GM12878 (cell line): Measurements from ENCODE around the gene IL1RAP. TPM values are rescaled to one million over a fixed set of nuclear protein-coding genes. Genes with fewer than 3 reads are reported as not detected.

Experiments
- ATAC-seq: fragments of 200-7000 bp; cut with Tn5 transposase; 3 replicates; pipeline ENCODE4 v1.9.1; 2020; ENCODE audit warnings: mild to moderate bottlenecking, moderate library complexity
- BruUV-seq: library from RNA; stranded (reverse); fragments of 400-500 nt; replicated peaks from 2 replicates; lab custom pipeline; 2021; lab: Mats Ljungman, UMichigan
- CTCF ChIA-PET: fragments of 300-600 bp; sonication (Branson Sonifier 250); formaldehyde crosslinking; extraction: SDS; loops from one replicate; lab custom pipeline; 2021; ENCODE audit warnings: inconsistent platforms; lab: Yijun Ruan, JAX
- POLR2A ChIA-PET: fragments of 350-600 bp; formaldehyde crosslinking; extraction: SDS; loops from one replicate; lab custom pipeline; 2021; ENCODE audit warnings: inconsistent platforms; lab: Charles Lee
- RAD21 ChIA-PET: fragments of 300-600 bp; sonication (Branson Sonifier 250); formaldehyde crosslinking; loops from one replicate; lab custom pipeline; 2023; ENCODE audit warnings: antibody characterized with exemption; ENCODE audit not compliant: unreplicated experiment; lab: Charles Lee
- SMC1A ChIA-PET: fragments of 300-600 bp; sonication (Branson Sonifier 250); formaldehyde crosslinking; loops from one replicate; lab custom pipeline; 2023; ENCODE audit not compliant: unreplicated experiment, uncharacterized antibody; lab: Charles Lee
- DNase-seq: peaks from one replicate; pipeline ENCODE4 v3.0.0-alpha.2; 2011; ENCODE audit warnings: low read depth, low spot score
- FAIRE-seq: peaks from 3 replicates; lab custom pipeline; 2011; peaks lifted over from hg19 to GRCh38; lab: Jason Lieb, UNC
- H2AFZ ChIP-seq: 2 replicates; pipeline ENCODE4 v1.6.0; 2011; ENCODE audit warnings: low read depth, low read length, control low read depth; ENCODE audit not compliant: control insufficient read depth
- H3K27ac ChIP-seq: 2 replicates; pipeline ENCODE4 v1.5.1; 2011; ENCODE audit warnings: control low read depth; ENCODE audit not compliant: control insufficient read depth, insufficient read depth
- H3K27me3 ChIP-seq, 2 experiments: replicated peaks in 1 of 2; 2 replicates each; pipeline versions ENCODE4 v1.6.0 to v1.6.1; 2011; ENCODE audit warnings: low read length in 1 of 2; ENCODE audit not compliant: control insufficient read depth in 2 of 2, insufficient read depth in 2 of 2
- H3K36me3 ChIP-seq, 2 experiments: 2 replicates each; pipeline ENCODE4 v1.5.1; 2011; ENCODE audit warnings: low read length in 1 of 2; ENCODE audit not compliant: control insufficient read depth in 2 of 2, insufficient read depth in 2 of 2
- H3K4me1 ChIP-seq: 2 replicates; pipeline ENCODE4 v1.6.1; 2011; ENCODE audit warnings: mild to moderate bottlenecking, low read length, moderate library complexity, mixed read lengths; ENCODE audit not compliant: control insufficient read depth, insufficient read depth
- H3K4me2 ChIP-seq: 2 replicates; pipeline ENCODE4 v1.6.0; 2011; ENCODE audit warnings: control low read depth; ENCODE audit not compliant: control insufficient read depth, insufficient read depth
- H3K4me3 ChIP-seq: fragments of 200-600 bp; sonication (generic); 2 replicates; pipeline ENCODE4 v1.5.1; 2016
- H3K79me2 ChIP-seq: 2 replicates; pipeline ENCODE4 v1.6.0; 2011; ENCODE audit warnings: low read length; ENCODE audit not compliant: control insufficient read depth, insufficient read depth
- H3K9ac ChIP-seq: 2 replicates; pipeline ENCODE4 v1.8.0; 2011; ENCODE audit warnings: low read length, control low read depth, mixed read lengths; ENCODE audit not compliant: control insufficient read depth, insufficient read depth
- H3K9me3 ChIP-seq: replicated peaks from 3 replicates; pipeline ENCODE4 v1.5.1; 2011; ENCODE audit warnings: mild to moderate bottlenecking, low read length; ENCODE audit not compliant: control insufficient read depth, insufficient read depth
- H4K20me1 ChIP-seq: 2 replicates; pipeline ENCODE4 v1.6.0; 2011; ENCODE audit not compliant: control insufficient read depth, insufficient read depth
- CHD1 ChIP-seq: IDR thresholded peaks from 2 replicates; pipeline ENCODE4 v1.6.1; 2012; ENCODE audit warnings: low read depth, low read length, improper control_type of control experiment
- HCFC1 ChIP-seq: fragments of 150-350 bp; IDR thresholded peaks from 2 replicates; pipeline ENCODE4 v1.6.1; 2014; ENCODE audit warnings: low read length
- HDAC6 ChIP-seq: fragments of 200-600 bp; sonication (generic); IDR thresholded peaks from one replicate; pipeline ENCODE4 v1.8.0; 2017; ENCODE audit warnings: antibody characterized with exemption; ENCODE audit not compliant: unreplicated experiment
- MYB ChIP-seq: fragments of 150-350 bp; IDR thresholded peaks from 2 replicates; pipeline ENCODE4 v1.6.1; 2014; ENCODE audit warnings: mild to moderate bottlenecking, low read depth, low read length, borderline replicate concordance
- NFXL1 ChIP-seq: fragments of 450-650 bp; IDR thresholded peaks from 2 replicates; pipeline ENCODE4 v1.6.1; 2017; ENCODE audit warnings: antibody characterized with exemption, mild to moderate bottlenecking, borderline replicate concordance
- RAD51 ChIP-seq: fragments of 450-650 bp; IDR thresholded peaks from 2 replicates; pipeline ENCODE4 v1.6.1; 2016; ENCODE audit warnings: moderate library complexity, mild to moderate bottlenecking, inconsistent platforms
- RUNX3 ChIP-seq: IDR thresholded peaks from 2 replicates; pipeline ENCODE4 v1.6.1; 2012; ENCODE audit warnings: low read length, inconsistent platforms
- SPI1 ChIP-seq: IDR thresholded peaks from 2 replicates; pipeline ENCODE4 v1.6.1; 2011; ENCODE audit warnings: low read depth, mild to moderate bottlenecking, low read length, moderate library complexity, borderline replicate concordance; ENCODE audit not compliant: insufficient read depth
- TAF1 ChIP-seq: IDR thresholded peaks from 2 replicates; pipeline ENCODE4 v1.6.1; 2011; ENCODE audit warnings: mild to moderate bottlenecking, low read depth, low read length, borderline replicate concordance
- TARDBP ChIP-seq: IDR thresholded peaks from 2 replicates; pipeline ENCODE4 v1.6.1; 2016; ENCODE audit warnings: borderline replicate concordance
- ZNF207 ChIP-seq: fragments of 450-650 bp; IDR thresholded peaks from 2 replicates; pipeline ENCODE4 v1.6.1; 2014; ENCODE audit warnings: antibody characterized with exemption, mild to moderate bottlenecking, borderline replicate concordance
- WGBS: methylation state at CpG from one replicate; pipeline ENCODE4 v1.1.6; 2016; ENCODE audit warnings: low lambda C conversion rate; ENCODE audit not compliant: insufficient replicate concordance, insufficient coverage; ENCODE audit errors: missing lambda C conversion rate; 5-methylcytosine and 5-hydroxymethylcytosine counted together
- in situ Hi-C: fragments of 300-500 bp; cut with MboI; formaldehyde crosslinking; loops from 9 replicates; pipeline ENCODE4 v1.14.3; 2018; ENCODE audit warnings: mixed read lengths
- intact Hi-C: fragments of 100-400 bp; cut with micrococcal nuclease; formaldehyde crosslinking; loops from one replicate; pipeline ENCODE4 v1.14.2; 2022; ENCODE audit not compliant: unreplicated experiment
- polyA plus RNA-seq, 11 experiments: library from polyadenylated mRNA; depleted of rRNA in 4 of 11; unstranded in 6 of 11; stranded (reverse) in 5 of 11; fragments of >200 nt; fragmentation: Nextera tagmentation in 4 of 11; fragmentation: Illumina TruSeq in 1 of 11; extraction: Ambion mirVana in 4 of 11; extraction: Trizol in 1 of 11; gene quantifications; 1 replicate in 1 of 11; 2 replicates in 10 of 11; pipeline versions ENCODE4 v1.2.1 to v1.2.3, GENCODE V29; 2011 to 2016; ENCODE audit warnings: inconsistent platforms in 2 of 11, missing spikeins in 2 of 11, low read depth in 1 of 11
- total RNA-seq, 4 experiments: library from RNA; depleted of rRNA in 3 of 4; stranded (reverse); fragments of >200 nt in 3 of 4; fragmentation: Illumina TruSeq in 1 of 4; extraction: Trizol in 1 of 4; gene quantifications; 2 replicates each; pipeline versions ENCODE4 v1.2.1 to v1.2.3, GENCODE V29; 2013 to 2021
- TF ChIP-seq, protein P1 (sequence below): IDR thresholded peaks from 2 replicates; pipeline ENCODE4 v1.6.1; 2011; ENCODE audit warnings: low read depth, low read length, improper control_type of control experiment, borderline replicate concordance
- TF ChIP-seq, protein P2 (sequence below): IDR thresholded peaks from 2 replicates; pipeline ENCODE4 v1.6.1; 2012; ENCODE audit warnings: low read depth, low read length, improper control_type of control experiment
- TF ChIP-seq, protein P3 (sequence below): IDR thresholded peaks from 2 replicates; pipeline ENCODE4 v1.6.1; 2012; ENCODE audit warnings: low read length, inconsistent platforms

The IL1RAP gene
- total and polyA plus RNA-seq, 10 of the 15 experiments (the other 5 are each of a cell fraction or from before 2014, with no cell fraction given): 0.17 to 1.0 (median 0.44) TPM; not detected in 1

DNA sequence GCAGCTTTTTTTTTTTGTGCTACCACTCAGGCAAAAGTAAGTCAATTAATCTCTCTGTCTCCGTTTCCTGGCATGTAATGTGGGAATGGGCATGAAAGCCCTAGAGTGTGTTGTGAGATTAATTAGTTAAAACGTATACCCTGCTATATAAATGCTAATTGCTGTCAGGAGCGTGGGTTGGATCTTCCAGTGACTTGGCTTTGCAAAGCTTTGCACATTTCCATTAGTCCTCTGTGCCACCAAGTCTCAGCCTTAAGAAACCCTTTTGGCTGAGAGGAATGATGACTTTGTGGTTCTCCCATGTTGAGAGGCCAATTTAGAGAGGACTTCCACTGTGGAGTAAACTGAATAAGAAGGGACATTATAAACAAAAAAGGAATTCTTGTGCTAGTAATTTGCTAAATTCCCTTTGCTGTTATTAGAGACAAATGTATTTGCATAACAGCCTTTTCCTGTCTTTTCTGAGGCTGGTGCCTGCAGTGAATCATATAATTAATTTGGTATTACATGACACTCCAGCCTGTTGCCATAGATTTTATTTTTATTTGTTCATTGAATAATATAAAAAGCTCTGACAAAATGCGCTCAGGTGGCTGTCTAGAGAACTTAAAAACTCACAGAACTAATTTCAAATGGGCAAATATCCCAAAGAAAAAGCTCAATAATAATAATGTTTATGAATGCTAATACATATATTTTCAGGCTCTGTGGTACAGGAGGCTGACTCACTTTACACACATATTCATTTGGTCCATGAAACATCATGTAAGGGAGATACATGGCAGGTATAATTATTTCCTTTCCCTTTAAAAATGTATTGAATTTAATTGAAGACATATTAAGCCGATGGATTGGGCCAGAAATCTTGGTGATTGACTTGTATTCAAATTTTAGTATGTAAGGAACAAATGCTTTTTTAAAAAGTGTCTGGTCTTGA, 82.7 kb downstream of the IL1RAP start (continued):
- TF ChIP-seq ZNF207 (no peak), RUNX3 (no peak), TAF1 (no peak), HCFC1 (no peak), HDAC6 (no peak), CHD1 (no peak)

DNA sequence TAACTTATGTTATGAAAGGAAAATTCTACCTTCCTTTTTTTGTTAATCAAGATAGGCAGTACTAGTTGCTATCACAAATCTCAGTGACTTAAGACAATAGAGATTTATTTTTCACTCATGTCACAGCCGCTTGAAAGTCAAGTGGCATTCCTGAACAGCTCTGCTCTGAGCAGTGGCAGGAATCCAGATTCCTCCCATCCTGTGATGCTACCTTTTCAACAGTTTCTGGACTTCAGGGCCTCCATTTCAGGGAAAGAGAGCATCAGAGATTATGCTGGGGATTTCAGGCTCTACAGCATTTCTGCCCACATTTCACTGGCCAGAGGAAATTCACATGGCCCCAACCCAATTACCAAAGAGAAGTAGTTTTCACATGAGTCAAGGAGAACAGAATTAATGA, 83.4 kb downstream of the IL1RAP start:
- H2AFZ ChIP-seq: no peak overlapping the region
- ChIA-PET RAD21 (no interaction called here), SMC1A (no interaction called here), CTCF (interaction anchor here (1.3 kb wide), 1 partner anchor 287 kb away, joined by 3 read pairs; no protein-coding TSS in a partner anchor), POLR2A (no interaction called here)
- intact Hi-C loops: no loop called here
- no peak for ATAC-seq
- no peaks in the 10 kb centered on the region for H3K9me3 ChIP-seq
- H3K4me2 ChIP-seq: no peak overlapping the region
- 33% methylated on average over 1 of the region's 1 CpG for WGBS
- no peak for FAIRE-seq
- H3K4me3 ChIP-seq: no peak overlapping the region
- no peak for TF ChIP-seq NFXL1
- TF ChIP-seq, protein P1, sequence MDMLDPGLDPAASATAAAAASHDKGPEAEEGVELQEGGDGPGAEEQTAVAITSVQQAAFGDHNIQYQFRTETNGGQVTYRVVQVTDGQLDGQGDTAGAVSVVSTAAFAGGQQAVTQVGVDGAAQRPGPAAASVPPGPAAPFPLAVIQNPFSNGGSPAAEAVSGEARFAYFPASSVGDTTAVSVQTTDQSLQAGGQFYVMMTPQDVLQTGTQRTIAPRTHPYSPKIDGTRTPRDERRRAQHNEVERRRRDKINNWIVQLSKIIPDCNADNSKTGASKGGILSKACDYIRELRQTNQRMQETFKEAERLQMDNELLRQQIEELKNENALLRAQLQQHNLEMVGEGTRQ: no peak
- TF ChIP-seq MYB: no peak
- TF ChIP-seq, protein P2, sequence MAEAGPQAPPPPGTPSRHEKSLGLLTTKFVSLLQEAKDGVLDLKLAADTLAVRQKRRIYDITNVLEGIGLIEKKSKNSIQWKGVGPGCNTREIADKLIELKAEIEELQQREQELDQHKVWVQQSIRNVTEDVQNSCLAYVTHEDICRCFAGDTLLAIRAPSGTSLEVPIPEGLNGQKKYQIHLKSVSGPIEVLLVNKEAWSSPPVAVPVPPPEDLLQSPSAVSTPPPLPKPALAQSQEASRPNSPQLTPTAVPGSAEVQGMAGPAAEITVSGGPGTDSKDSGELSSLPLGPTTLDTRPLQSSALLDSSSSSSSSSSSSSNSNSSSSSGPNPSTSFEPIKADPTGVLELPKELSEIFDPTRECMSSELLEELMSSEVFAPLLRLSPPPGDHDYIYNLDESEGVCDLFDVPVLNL: no peak
- TF ChIP-seq RAD51: no peak
- TF ChIP-seq, protein P3, sequence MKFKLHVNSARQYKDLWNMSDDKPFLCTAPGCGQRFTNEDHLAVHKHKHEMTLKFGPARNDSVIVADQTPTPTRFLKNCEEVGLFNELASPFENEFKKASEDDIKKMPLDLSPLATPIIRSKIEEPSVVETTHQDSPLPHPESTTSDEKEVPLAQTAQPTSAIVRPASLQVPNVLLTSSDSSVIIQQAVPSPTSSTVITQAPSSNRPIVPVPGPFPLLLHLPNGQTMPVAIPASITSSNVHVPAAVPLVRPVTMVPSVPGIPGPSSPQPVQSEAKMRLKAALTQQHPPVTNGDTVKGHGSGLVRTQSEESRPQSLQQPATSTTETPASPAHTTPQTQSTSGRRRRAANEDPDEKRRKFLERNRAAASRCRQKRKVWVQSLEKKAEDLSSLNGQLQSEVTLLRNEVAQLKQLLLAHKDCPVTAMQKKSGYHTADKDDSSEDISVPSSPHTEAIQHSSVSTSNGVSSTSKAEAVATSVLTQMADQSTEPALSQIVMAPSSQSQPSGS: no peak
- TF ChIP-seq TARDBP: no peak
- no peak for TF ChIP-seq SPI1
- in situ Hi-C loops: no loop called here
- H3K9ac ChIP-seq: no peak overlapping the region
- H3K27me3 ChIP-seq: no peaks in the 10 kb centered on the region
- H3K79me2 ChIP-seq: no peaks in the 10 kb centered on the region
- no peaks in the 10 kb centered on the region for H3K4me1 ChIP-seq
- BruUV-seq: no TSS peak
- no peak for DNase-seq
- no peaks in the 10 kb centered on the region for H3K36me3 ChIP-seq
- no peak overlapping the region for H3K27ac ChIP-seq
- H4K20me1 ChIP-seq: no peaks in the 10 kb centered on the region
